Endothelial cell of umbilical vein (primary cell): ENCODE data around the gene ACSS2. TPM values are rescaled to one million over a fixed set of nuclear protein-coding genes. Genes with fewer than 3 reads are reported as not detected.

ENCODE experiments used
- BruUV-seq: library from RNA; stranded (reverse); fragments of 400-500 nt; replicated peaks from 2 replicates; lab custom pipeline; 2021; lab: Mats Ljungman, UMichigan
- CTCF ChIA-PET: fragments of 300-600, 350-600 bp; sonication (Branson Sonifier 250); formaldehyde crosslinking; loops from one replicate; lab custom pipeline; 2021; ENCODE audit warnings: antibody characterized with exemption, inconsistent platforms; lab: Charles Lee
- POLR2A ChIA-PET: fragments of 300-600, 350-600 bp; sonication (Branson Sonifier 250); formaldehyde crosslinking; loops from one replicate; lab custom pipeline; 2021; ENCODE audit warnings: antibody characterized with exemption, inconsistent platforms; lab: Charles Lee
- DNase-seq: peaks from one replicate; pipeline ENCODE4 v3.0.0-alpha.2; 2011; ENCODE audit warnings: low read depth, low spot score
- FAIRE-seq: peaks from 2 replicates; lab custom pipeline; 2011; peaks lifted over from hg19 to GRCh38; lab: Jason Lieb, UNC
- H2AFZ ChIP-seq: 2 replicates; pipeline ENCODE4 v1.6.0; 2012; ENCODE audit warnings: low read depth, low read length, control low read depth, inconsistent platforms
- H3K27ac ChIP-seq: 2 replicates; pipeline ENCODE4 v1.5.1; 2011; ENCODE audit warnings: low read depth, mild to moderate bottlenecking, control low read depth, low read length, moderate library complexity; ENCODE audit not compliant: insufficient read depth
- H3K27me3 ChIP-seq, 2 experiments: 2 replicates each; pipeline versions ENCODE4 v1.6.0 to v1.6.1; 2011; ENCODE audit warnings: low read length in 2 of 2, mixed read lengths in 1 of 2; ENCODE audit not compliant: control insufficient read depth in 2 of 2, insufficient read depth in 2 of 2
- H3K36me3 ChIP-seq, 2 experiments: 2 replicates in 1 of 2; 3 replicates in 1 of 2; pipeline ENCODE4 v1.5.1; 2011; ENCODE audit warnings: low read length in 2 of 2, mild to moderate bottlenecking in 1 of 2, moderate library complexity in 1 of 2; ENCODE audit not compliant: control insufficient read depth in 2 of 2, insufficient read depth in 2 of 2; ENCODE audit errors: extremely low read depth in 1 of 2
- H3K4me1 ChIP-seq: 3 replicates; pipeline ENCODE4 v1.5.1; 2011; ENCODE audit warnings: mild to moderate bottlenecking, low read length; ENCODE audit not compliant: control insufficient read depth, insufficient read depth; ENCODE audit errors: extremely low read depth
- H3K4me2 ChIP-seq: 2 replicates; pipeline ENCODE4 v1.6.1; 2011; ENCODE audit warnings: low read length, control low read depth, mixed read lengths; ENCODE audit not compliant: insufficient read depth
- H3K4me3 ChIP-seq, 3 experiments: fragments of 200-600 bp in 1 of 3; sonication (generic), shearing (Covaris generic) in 1 of 3; replicated peaks in 1 of 3; 2 replicates each; pipeline ENCODE4 v1.5.1; 2011 to 2016; ENCODE audit warnings: control low read depth in 3 of 3, low read length in 3 of 3, mild to moderate bottlenecking in 2 of 3, inconsistent platforms in 1 of 3, low read depth in 1 of 3, moderate library complexity in 1 of 3; ENCODE audit not compliant: insufficient read depth in 1 of 3
- H3K79me2 ChIP-seq: 2 replicates; pipeline ENCODE4 v1.6.0; 2012; ENCODE audit warnings: low read length, inconsistent platforms; ENCODE audit not compliant: control insufficient read depth, insufficient read depth
- H3K9ac ChIP-seq: replicated peaks from 2 replicates; pipeline ENCODE3; 2011; ENCODE audit warnings: low read length, control low read depth; ENCODE audit not compliant: insufficient read depth; ENCODE audit errors: extremely low read depth
- H3K9me1 ChIP-seq: replicated peaks from 3 replicates; pipeline ENCODE4 v1.6.0; 2011; ENCODE audit warnings: mild to moderate bottlenecking, low read length; ENCODE audit not compliant: control insufficient read depth, insufficient read depth; ENCODE audit errors: extremely low read depth
- H3K9me3 ChIP-seq: replicated peaks from 2 replicates; pipeline ENCODE4 v1.5.1; 2012; ENCODE audit warnings: low read length, inconsistent platforms; ENCODE audit not compliant: control insufficient read depth, insufficient read depth
- H4K20me1 ChIP-seq: replicated peaks from 2 replicates; pipeline ENCODE3; 2011; ENCODE audit warnings: mild to moderate bottlenecking, low read length; ENCODE audit not compliant: control insufficient read depth, insufficient read depth; ENCODE audit errors: extremely low read depth
- CTCF ChIP-seq, 2 donors: IDR thresholded peaks; 1 replicate in 1 of 2; 2 replicates in 1 of 2; pipeline ENCODE4 v1.5.1; 2011; ENCODE audit warnings: low read length in 2 of 2, mild to moderate bottlenecking in 2 of 2, moderate library complexity in 2 of 2, control low read depth in 1 of 2, inconsistent platforms in 1 of 2, low read depth in 1 of 2; ENCODE audit not compliant: insufficient read depth in 1 of 2; ENCODE audit errors: extremely low read depth in 1 of 2
- EZH2 ChIP-seq: IDR thresholded peaks from 2 replicates; pipeline ENCODE4 v1.6.1; 2012; ENCODE audit warnings: borderline replicate concordance, low read depth, mild to moderate bottlenecking, moderate library complexity, low read length, inconsistent platforms; ENCODE audit not compliant: severe bottlenecking
- FOS ChIP-seq: IDR thresholded peaks from 2 replicates; pipeline ENCODE4 v1.6.1; 2011; ENCODE audit warnings: mild to moderate bottlenecking, low read length, moderate library complexity, borderline replicate concordance; ENCODE audit not compliant: insufficient read depth
- GATA2 ChIP-seq: IDR thresholded peaks from 2 replicates; pipeline ENCODE4 v1.7.0; 2011; ENCODE audit warnings: low read depth, mild to moderate bottlenecking, moderate library complexity, mixed read lengths, low read length; ENCODE audit not compliant: insufficient read length, insufficient read depth
- JUN ChIP-seq: IDR thresholded peaks from 2 replicates; pipeline ENCODE4 v1.6.1; 2011; ENCODE audit warnings: borderline replicate concordance, low read depth; ENCODE audit not compliant: insufficient read length, insufficient read depth
- MAX ChIP-seq: IDR thresholded peaks from 2 replicates; pipeline ENCODE4 v1.6.1; 2011; ENCODE audit not compliant: insufficient read depth, insufficient read length
- MYC ChIP-seq: IDR thresholded peaks from one replicate; pipeline ENCODE4 v1.6.1; 2011; ENCODE audit warnings: mild to moderate bottlenecking, low read depth, low read length
- POLR2A ChIP-seq: IDR thresholded peaks from 2 replicates; pipeline ENCODE4 v1.6.1; 2012; ENCODE audit warnings: low read depth, mild to moderate bottlenecking, control low read depth, low read length
- POLR2AphosphoS5 ChIP-seq: IDR thresholded peaks from 2 replicates; pipeline ENCODE4 v1.6.1; 2012; ENCODE audit warnings: low read depth, mild to moderate bottlenecking, control low read depth, low read length, moderate library complexity; ENCODE audit not compliant: insufficient read depth
- dilution Hi-C: fragments of 300-500 bp; cut with MboI; formaldehyde crosslinking; loops from one replicate; pipeline ENCODE4 v1.15.0; 2019; ENCODE audit warnings: low sequenced_read_pairs; ENCODE audit not compliant: extremely low pct_ligation_motif_present
- intact Hi-C: fragments of 100-400 bp; cut with micrococcal nuclease; formaldehyde crosslinking; loops from one replicate; pipeline ENCODE4 v1.10.0; 2022
- polyA plus RNA-seq, 4 experiments: library from polyadenylated mRNA; depleted of rRNA in 3 of 4; stranded (reverse) in 3 of 4; unstranded in 1 of 4; fragments of >200 nt; gene quantifications; 2 replicates each; pipeline versions ENCODE4 v1.2.1 to v1.2.3, GENCODE V29; 2011 to 2012; ENCODE audit warnings: missing spikeins in 1 of 4
- total RNA-seq: library from RNA; stranded (reverse); gene quantifications from 2 replicates; pipeline ENCODE4 v1.2.3, GENCODE V29; 2021

Gene ACSS2
- total and polyA plus RNA-seq, 2 donors (not counting 3 experiments of a cell fraction or from before 2014, with no cell fraction given): 40.7 to 42.3 TPM

- no peak overlapping the region for H3K9ac ChIP-seq
- H3K36me3 ChIP-seq: no peaks in the 10 kb centered on the region
- no peaks in the 10 kb centered on the region for H3K79me2 ChIP-seq
- no peaks in the 10 kb centered on the region for H3K9me3 ChIP-seq
- CTCF ChIA-PET: no interaction called here
- no peak for FAIRE-seq
- BruUV-seq: no TSS peak
- H3K4me3 ChIP-seq: no peak overlapping the region
- H3K27me3 ChIP-seq: no peaks in the 10 kb centered on the region
- no peak overlapping the region for H3K4me2 ChIP-seq
- no peak for TF ChIP-seq GATA2
- TF ChIP-seq EZH2: no peak
- TF ChIP-seq FOS: no peak
- TF ChIP-seq JUN: no peak
- TF ChIP-seq POLR2AphosphoS5: no peak
- no peak for TF ChIP-seq POLR2A
- TF ChIP-seq CTCF (IDR thresholded peaks at IDR 0.05; ENCODE audit: extremely low read depth in 1 of 2, insufficient read depth in 1 of 2, low read depth in 1 of 2, low read length in 2 of 2): no peak
- TF ChIP-seq MAX: no peak
- TF ChIP-seq MYC: no peak
- no peaks in the 10 kb centered on the region for H3K4me1 ChIP-seq
- intact Hi-C loops: no loop called here
- dilution Hi-C loops: no loop called here
- no peak overlapping the region for H2AFZ ChIP-seq
- no peak for DNase-seq
- H3K9me1 ChIP-seq: no peaks in the 10 kb centered on the region
- POLR2A ChIA-PET: no interaction called here
- no peak overlapping the region for H3K27ac ChIP-seq
- H4K20me1 ChIP-seq: no peaks in the 10 kb centered on the region
These were observed 16.4 kb upstream of the ACSS2 start for GRCh38 chr20:34859826-34860545.
